ENCODE results near the gene PNPLA7. TPM values are rescaled to one million over a fixed set of nuclear protein-coding genes. Genes with fewer than 3 reads are reported as not detected.

Gene PNPLA7
- total and polyA plus RNA-seq, 2 of the 13 experiments (the other 11 are each of a cell fraction or from before 2014, with no cell fraction given) = 0.42 to 1.5 TPM

GRCh38 chr9:137461316-137461662 is 88.9 kb downstream of the PNPLA7 start (continued):
- TF ChIP-seq, protein P1, sequence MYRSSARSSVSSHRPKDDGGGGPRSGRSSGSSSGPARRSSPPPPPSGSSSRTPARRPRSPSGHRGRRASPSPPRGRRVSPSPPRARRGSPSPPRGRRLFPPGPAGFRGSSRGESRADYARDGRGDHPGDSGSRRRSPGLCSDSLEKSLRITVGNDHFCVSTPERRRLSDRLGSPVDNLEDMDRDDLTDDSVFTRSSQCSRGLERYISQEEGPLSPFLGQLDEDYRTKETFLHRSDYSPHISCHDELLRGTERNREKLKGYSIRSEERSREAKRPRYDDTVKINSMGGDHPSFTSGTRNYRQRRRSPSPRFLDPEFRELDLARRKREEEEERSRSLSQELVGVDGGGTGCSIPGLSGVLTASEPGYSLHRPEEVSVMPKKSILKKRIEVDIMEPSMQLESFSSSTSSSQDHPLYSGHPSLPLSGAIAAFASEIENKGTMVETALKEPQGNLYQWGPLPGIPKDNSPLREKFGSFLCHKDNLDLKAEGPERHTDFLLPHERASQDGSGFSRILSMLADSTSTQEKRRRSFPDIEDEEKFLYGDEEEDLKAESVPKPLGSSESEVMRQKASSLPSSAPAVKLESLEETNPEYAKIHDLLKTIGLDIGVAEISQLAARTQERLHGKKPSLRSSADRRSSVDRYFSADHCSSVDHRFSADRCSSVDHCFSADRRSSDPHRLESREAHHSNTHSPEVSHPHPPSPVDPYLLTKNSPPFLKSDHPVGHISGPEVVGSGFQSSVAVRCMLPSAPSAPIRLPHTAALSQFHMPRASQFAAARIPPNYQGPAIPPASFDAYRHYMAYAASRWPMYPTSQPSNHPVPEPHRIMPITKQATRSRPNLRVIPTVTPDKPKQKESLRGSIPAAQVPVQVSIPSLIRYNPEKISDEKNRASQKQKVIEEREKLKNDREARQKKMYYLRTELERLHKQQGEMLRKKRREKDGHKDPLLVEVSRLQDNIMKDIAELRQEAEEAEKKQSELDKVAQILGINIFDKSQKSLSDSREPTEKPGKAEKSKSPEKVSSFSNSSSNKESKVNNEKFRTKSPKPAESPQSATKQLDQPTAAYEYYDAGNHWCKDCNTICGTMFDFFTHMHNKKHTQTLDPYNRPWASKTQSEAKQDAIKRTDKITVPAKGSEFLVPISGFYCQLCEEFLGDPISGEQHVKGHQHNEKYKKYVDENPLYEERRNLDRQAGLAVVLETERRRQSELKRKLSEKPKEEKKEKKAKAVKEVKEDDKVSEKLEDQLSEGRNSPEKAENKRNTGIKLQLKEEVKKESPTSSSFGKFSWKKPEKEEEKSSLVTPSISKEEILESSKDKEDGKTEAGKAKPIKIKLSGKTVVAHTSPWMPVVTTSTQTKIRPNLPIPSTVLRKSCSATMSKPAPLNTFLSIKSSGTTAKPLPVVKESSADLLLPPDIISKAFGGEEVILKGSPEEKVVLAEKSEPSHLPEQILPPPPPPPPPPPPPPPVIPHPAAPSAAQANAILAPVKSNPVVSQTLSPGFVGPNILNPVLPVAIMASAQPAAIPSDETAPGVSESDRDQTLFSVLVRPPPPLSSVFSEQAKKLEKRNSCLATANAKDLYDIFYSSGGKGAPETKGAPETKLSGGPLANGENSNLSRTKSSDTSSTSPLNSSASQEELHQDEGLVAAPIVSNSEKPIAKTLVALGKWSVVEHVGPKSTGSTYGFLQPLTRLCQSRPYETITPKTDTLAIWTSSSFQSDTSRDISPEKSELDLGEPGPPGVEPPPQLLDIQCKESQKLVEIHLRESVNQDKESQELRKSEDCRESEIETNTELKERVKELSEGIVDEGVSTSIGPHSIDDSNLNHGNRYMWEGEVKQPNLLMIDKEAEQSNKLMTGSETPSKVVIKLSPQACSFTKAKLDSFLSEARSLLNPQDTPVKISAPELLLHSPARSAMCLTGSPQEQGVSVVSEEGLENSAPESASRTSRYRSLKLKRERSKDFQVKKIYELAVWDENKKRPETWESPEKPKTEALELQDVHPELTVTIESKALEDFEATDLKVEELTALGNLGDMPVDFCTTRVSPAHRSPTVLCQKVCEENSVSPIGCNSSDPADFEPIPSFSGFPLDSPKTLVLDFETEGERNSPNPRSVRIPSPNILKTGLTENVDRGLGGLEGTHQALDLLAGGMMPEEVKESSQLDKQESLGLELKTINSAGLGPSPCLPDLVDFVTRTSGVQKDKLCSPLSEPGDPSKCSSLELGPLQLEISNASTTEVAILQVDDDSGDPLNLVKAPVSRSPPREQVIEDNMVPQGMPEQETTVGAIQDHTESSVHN (CRISPR knock-in tag; IDR thresholded peaks at IDR 0.05) = no peak
- no peak for TF ChIP-seq HNF1A (IDR thresholded peaks at IDR 0.05; ENCODE audit: low read depth)
- TF ChIP-seq HNF1A (CRISPR knock-in tag; IDR thresholded peaks at IDR 0.05; ENCODE audit: borderline replicate concordance) = no peak
- TF ChIP-seq ZBTB10 (CRISPR knock-in tag; IDR thresholded peaks at IDR 0.05; ENCODE audit: borderline replicate concordance) = no peak

All from HepG2 (cell line).